ENCODE data around the gene MIPEP.

GRCh38 chr13:23776698-23777574 is 112.3 kb downstream of the MIPEP start:
- TF ChIP-seq POLR2A (IDR thresholded peaks at IDR 0.05; ENCODE audit: low read length) (no peak), GATA1 (IDR thresholded peaks at IDR 0.05; ENCODE audit: low read depth, low read length) (no peak)

Data from erythroblast (primary cell).